Measurements from ENCODE around the gene GPC5.

GRCh38 chr13:91630946-91631345 is 232.5 kb downstream of the GPC5 start:
- no peak for TF ChIP-seq EZH2phosphoT487 (IDR thresholded peaks at IDR 0.05; ENCODE audit: insufficient read depth, low read depth)
- no peak for TF ChIP-seq EZH2 (IDR thresholded peaks at IDR 0.05; ENCODE audit: insufficient read depth, poor library complexity, severe bottlenecking)

Measured in GM23248 (cell line).